H9 (cell line): ENCODE measurements around the gene VPS35L. TPM values are rescaled to one million over a fixed set of nuclear protein-coding genes. Genes with fewer than 3 reads are reported as not detected.

ENCODE experiments used
- DNase-seq: peaks from one replicate; pipeline ENCODE4 v3.0.0-alpha.2; 2017
- H2AFZ ChIP-seq: one replicate; pipeline ENCODE4 v1.6.1; 2013; ENCODE audit warnings: mild to moderate bottlenecking, low read length, control low read depth, moderate library complexity
- H2AK5ac ChIP-seq: 2 replicates; pipeline ENCODE4 v1.6.1; 2013; ENCODE audit warnings: low read length, control low read depth, mixed read lengths; ENCODE audit not compliant: insufficient read length
- H2BK120ac ChIP-seq: one replicate; pipeline ENCODE4 v1.6.1; 2013; ENCODE audit warnings: low read depth, mild to moderate bottlenecking, low read length, control low read depth, inconsistent platforms; ENCODE audit not compliant: poor library complexity, severe bottlenecking
- H2BK12ac ChIP-seq: 2 replicates; pipeline ENCODE4 v1.6.1; 2013; ENCODE audit warnings: low read length, control low read depth, mixed read lengths, low read depth; ENCODE audit not compliant: insufficient read length
- H2BK15ac ChIP-seq: 2 replicates; pipeline ENCODE4 v1.6.1; 2013; ENCODE audit warnings: low read depth, low read length, control low read depth
- H2BK20ac ChIP-seq: one replicate; pipeline ENCODE4 v1.6.1; 2013; ENCODE audit warnings: low read depth, mild to moderate bottlenecking, low read length, control low read depth, inconsistent platforms; ENCODE audit not compliant: poor library complexity, severe bottlenecking
- H2BK5ac ChIP-seq: 2 replicates; pipeline ENCODE4 v1.6.1; 2013; ENCODE audit warnings: low read length, control low read depth, mixed read lengths; ENCODE audit not compliant: insufficient read length
- H3K14ac ChIP-seq: 2 replicates; pipeline ENCODE4 v1.6.1; 2013; ENCODE audit warnings: low read length, control low read depth; ENCODE audit not compliant: insufficient read depth
- H3K18ac ChIP-seq: 2 replicates; pipeline ENCODE4 v1.6.1; 2013; ENCODE audit warnings: low read depth, mild to moderate bottlenecking, mixed read lengths, low read length, control low read depth; ENCODE audit not compliant: insufficient read length
- H3K23ac ChIP-seq: 2 replicates; pipeline ENCODE4 v1.6.1; 2013; ENCODE audit warnings: low read length, control low read depth, mixed read lengths, low read depth; ENCODE audit not compliant: insufficient read length
- H3K23me2 ChIP-seq: 2 replicates; pipeline ENCODE4 v1.6.1; 2013; ENCODE audit warnings: low read depth, mild to moderate bottlenecking, mixed read lengths, low read length, control low read depth; ENCODE audit not compliant: insufficient read length, poor library complexity, severe bottlenecking
- H3K27ac ChIP-seq: 2 replicates; pipeline ENCODE4 v1.5.1; 2013; ENCODE audit warnings: low read length, control low read depth, mixed read lengths, low read depth; ENCODE audit not compliant: insufficient read length
- H3K27me3 ChIP-seq: 2 replicates; pipeline ENCODE4 v1.6.1; 2013; ENCODE audit warnings: low read length, control low read depth, inconsistent platforms; ENCODE audit not compliant: insufficient read depth
- H3K4ac ChIP-seq: 2 replicates; pipeline ENCODE4 v1.6.1; 2013; ENCODE audit warnings: low read depth, mild to moderate bottlenecking, control low read depth, inconsistent platforms, low read length, moderate library complexity
- H3K4me1 ChIP-seq: 2 replicates; pipeline ENCODE4 v1.6.1; 2013; ENCODE audit warnings: low read length, control low read depth, inconsistent platforms; ENCODE audit not compliant: insufficient read depth
- H3K4me2 ChIP-seq: 2 replicates; pipeline ENCODE4 v1.6.1; 2013; ENCODE audit warnings: low read length, control low read depth, mixed read lengths; ENCODE audit not compliant: insufficient read length, insufficient read depth
- H3K56ac ChIP-seq: 2 replicates; pipeline ENCODE4 v1.6.1; 2013; ENCODE audit warnings: low read depth, mild to moderate bottlenecking, mixed read lengths, low read length, control low read depth; ENCODE audit not compliant: insufficient read length
- H3K79me1 ChIP-seq: 2 replicates; pipeline ENCODE4 v1.6.1; 2013; ENCODE audit warnings: low read depth, mild to moderate bottlenecking, moderate library complexity, low read length, control low read depth, inconsistent platforms; ENCODE audit not compliant: insufficient read depth, poor library complexity, severe bottlenecking
- H3K79me2 ChIP-seq: 2 replicates; pipeline ENCODE4 v1.6.1; 2013; ENCODE audit warnings: low read length, control low read depth, inconsistent platforms; ENCODE audit not compliant: insufficient read depth
- H3K9ac ChIP-seq: 2 replicates; pipeline ENCODE4 v1.6.1; 2013; ENCODE audit warnings: low read length, control low read depth, mixed read lengths; ENCODE audit not compliant: insufficient read length; ENCODE audit errors: extremely low read depth
- H3K9me3 ChIP-seq: one replicate; pipeline ENCODE4 v1.6.1; 2013; ENCODE audit warnings: low read depth, low read length, inconsistent platforms; ENCODE audit not compliant: control insufficient read depth
- H3T11ph ChIP-seq: one replicate; pipeline ENCODE4 v1.6.1; 2013; ENCODE audit warnings: mild to moderate bottlenecking, low read length, control low read depth, inconsistent platforms
- H4K20me1 ChIP-seq: one replicate; pipeline ENCODE4 v1.6.1; 2013; ENCODE audit not compliant: control insufficient read depth, insufficient read length, insufficient read depth
- H4K5ac ChIP-seq: 2 replicates; pipeline ENCODE4 v1.6.1; 2013; ENCODE audit warnings: low read depth, mild to moderate bottlenecking, mixed read lengths, low read length, control low read depth; ENCODE audit not compliant: insufficient read length
- H4K8ac ChIP-seq: replicated peaks from 2 replicates; pipeline ENCODE4 v1.6.1; 2013; ENCODE audit warnings: low read length, control low read depth, mixed read lengths, low read depth; ENCODE audit not compliant: insufficient read length
- H4K91ac ChIP-seq: 2 replicates; pipeline ENCODE4 v1.6.1; 2013; ENCODE audit warnings: low read depth, mild to moderate bottlenecking, moderate library complexity, mixed read lengths, low read length, control low read depth; ENCODE audit not compliant: insufficient read length
- H3K27ac Mint-ChIP-seq, 3 experiments: 2 replicates in 2 of 3; 3 replicates in 1 of 3; pipeline ENCODE4 v1.8.0; 2020 to 2021; ENCODE audit warnings: mixed read lengths in 3 of 3, mild to moderate bottlenecking in 1 of 3, moderate library complexity in 1 of 3
- H3K27me3 Mint-ChIP-seq: 2 replicates; pipeline ENCODE4 v1.8.0; 2021; ENCODE audit warnings: low read depth, mild to moderate bottlenecking, moderate library complexity, mixed read lengths
- H3K36me3 Mint-ChIP-seq, 3 experiments: 2 replicates in 2 of 3; 3 replicates in 1 of 3; pipeline ENCODE4 v1.8.0; 2020 to 2021; ENCODE audit warnings: low read depth in 3 of 3, mixed read lengths in 3 of 3; ENCODE audit not compliant: insufficient read depth in 1 of 3
- H3K4me1 Mint-ChIP-seq, 2 experiments: 2 replicates each; pipeline ENCODE4 v1.8.0; 2020; ENCODE audit warnings: mixed read lengths in 2 of 2
- H3K4me3 Mint-ChIP-seq, 2 experiments: 2 replicates in 1 of 2; 3 replicates in 1 of 2; pipeline ENCODE4 v1.8.0; 2020 to 2021; ENCODE audit warnings: mild to moderate bottlenecking in 2 of 2, mixed read lengths in 2 of 2, moderate library complexity in 1 of 2
- H3K9me3 Mint-ChIP-seq, 2 experiments: 2 replicates in 1 of 2; 3 replicates in 1 of 2; pipeline ENCODE4 v1.8.0; 2020; ENCODE audit warnings: mild to moderate bottlenecking in 2 of 2, mixed read lengths in 2 of 2, moderate library complexity in 1 of 2
- CTCF ChIP-seq: fragments of 200-600 bp; sonication (generic); conservative IDR thresholded peaks from 3 replicates; pipeline ENCODE4 v1.8.0; 2021; ENCODE audit warnings: antibody characterized with exemption, mild to moderate bottlenecking
- WGBS: extraction: QIAGEN DNeasy Blood & Tissue Kit; methylation state at CpG from one replicate; pipeline ENCODE4 v1.1.7; 2013; ENCODE audit warnings: missing lambda C conversion rate, low lambda C conversion rate, mixed read lengths; ENCODE audit not compliant: insufficient read length; ENCODE audit errors: extremely low coverage; 5-methylcytosine and 5-hydroxymethylcytosine counted together
- total RNA-seq: library from RNA; stranded (reverse); gene quantifications from 2 replicates; pipeline ENCODE4 v1.2.1, GENCODE V29; 2021

Gene VPS35L
- total RNA-seq, 1 experiment from 2014 or later = 58.4 TPM

DNA sequence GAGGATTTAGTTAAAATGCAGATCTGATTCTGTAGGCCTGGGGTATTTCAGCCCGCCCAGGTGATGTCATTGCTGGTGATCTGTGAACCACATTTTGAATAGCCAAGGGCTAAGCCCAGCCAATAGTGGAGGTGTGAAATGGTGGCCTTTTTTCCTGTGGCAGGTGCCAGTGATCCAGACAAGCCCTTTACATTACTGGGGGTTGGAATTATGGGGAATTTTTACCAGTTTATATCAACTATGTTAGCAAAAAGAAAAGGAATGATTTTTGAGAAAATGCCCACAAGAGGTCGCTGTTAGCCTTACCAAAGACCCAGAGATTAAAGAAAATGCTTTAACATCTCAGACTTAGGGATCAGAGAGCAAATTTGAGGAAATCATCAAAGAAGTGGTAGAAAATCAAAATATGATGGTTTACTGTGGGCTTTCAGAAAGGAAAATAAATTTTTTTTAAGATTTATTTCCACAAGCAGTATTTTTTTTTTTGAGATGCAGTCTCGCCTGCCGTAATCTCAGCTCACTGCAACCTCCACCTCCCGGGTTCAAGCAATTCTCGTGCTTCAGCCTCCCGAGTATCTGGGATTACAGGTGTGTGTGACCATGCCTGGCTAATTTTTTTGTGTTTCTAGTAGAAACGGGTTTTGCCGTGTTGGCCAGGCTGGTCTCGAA, 3.9 kb downstream of the VPS35L start:
- peaks cover 14 to 17% of the 10 kb centered on the region in 2 experiments for H3K4me1 Mint-ChIP-seq
- peaks cover 9 to 26% (median 10%) of the 10 kb centered on the region in 3 experiments; a peak in 6 of 7 replicates for H3K36me3 Mint-ChIP-seq

More for the DNA sequence above, 3.9 kb downstream of the VPS35L start:
- Histone ChIP-seq H3K23ac (no peak overlapping the region), H3K79me1 (peaks cover 6% of the 10 kb centered on the region), H3K56ac (no peak overlapping the region), H2AK5ac (no peak overlapping the region), H3K4ac (no peak overlapping the region), H3K79me2 (no peaks in the 10 kb centered on the region), H2BK12ac (no peak overlapping the region), H3K9ac (no peak overlapping the region), H3K23me2 (no peaks in the 10 kb centered on the region), H3T11ph (no peak overlapping the region), H3K27me3 (no peaks in the 10 kb centered on the region), H4K91ac (no peak overlapping the region), H2BK5ac (no peak overlapping the region), H2BK120ac (no peak overlapping the region), H4K20me1 (no peaks in the 10 kb centered on the region), H3K27ac (no peak overlapping the region), H3K4me1 (no peaks in the 10 kb centered on the region), H2BK15ac (no peak overlapping the region), H4K8ac (no peak overlapping the region), H3K9me3 (no peaks in the 10 kb centered on the region), H3K4me2 (no peak overlapping the region), H2BK20ac (no peak overlapping the region), H2AFZ (no peak overlapping the region), H3K14ac (no peak overlapping the region), H3K18ac (no peak overlapping the region), H4K5ac (no peak overlapping the region)
- Mint-ChIP-seq H3K4me3 (peak overlapping the region in 1 of 2 experiments; percentile 11; a peak in 1 of 5 replicates), H3K9me3 (peaks cover 6 to 12% of the 10 kb centered on the region in 2 experiments), H3K27me3 (no peaks in the 10 kb centered on the region), H3K27ac (peak overlapping the region; percentile 79 to 88 (median 85); a peak in 2 of 7 replicates)
- DNase-seq = no peak
- TF ChIP-seq CTCF = peak; percentile 81
- no CpG with 5 or more reads among the region's 10 CpGs for WGBS
